ENCODE measurements around the gene RPIA. TPM values are rescaled to one million over a fixed set of nuclear protein-coding genes. Genes with fewer than 3 reads are reported as not detected.

The RPIA gene
- total RNA-seq, 1 experiment from 2014 or later = 4.9 TPM

Other genes starting within 250 kb of the RPIA start
- gene FOXI3, start 239.0 kb upstream of the RPIA start, total RNA-seq (2014; rRNA removed; shearing (Covaris generic)) = not detected in 2 replicates
- 15.0 and 25.3 TPM in 2 replicates for gene EIF2AK3, start 64.2 kb upstream of the RPIA start, total RNA-seq (2014; rRNA removed; shearing (Covaris generic))